HG03095 (cell line): ENCODE data around the gene DIMT1.

Experiments
- ATAC-seq: cut with Tn5 transposase; IDR thresholded peaks from one replicate; pipeline ENCODE4 v1.9.1; 2021; ENCODE audit warnings: moderate library complexity; ENCODE audit not compliant: unreplicated experiment

Gene DIMT1

DNA sequence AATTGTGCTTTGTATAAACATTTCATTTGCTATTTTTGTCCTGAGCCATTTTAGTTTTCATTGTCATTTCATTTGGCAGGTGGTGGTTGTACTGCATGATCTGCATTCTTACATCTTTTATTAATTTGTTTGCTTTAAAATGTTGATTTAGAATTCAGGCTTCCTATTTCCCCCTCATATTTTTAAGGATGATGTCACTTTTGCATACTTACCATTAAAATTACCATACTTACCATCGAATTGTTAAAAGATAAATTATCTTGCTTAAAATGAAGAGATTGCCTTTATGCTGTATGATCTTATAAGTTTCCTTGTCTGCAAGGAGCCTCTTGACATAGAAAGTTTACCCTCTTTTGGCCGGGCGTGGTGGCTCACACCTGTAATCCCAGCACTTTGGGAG, 31.1 kb downstream of the DIMT1 start:
- no peak for ATAC-seq

DNA sequence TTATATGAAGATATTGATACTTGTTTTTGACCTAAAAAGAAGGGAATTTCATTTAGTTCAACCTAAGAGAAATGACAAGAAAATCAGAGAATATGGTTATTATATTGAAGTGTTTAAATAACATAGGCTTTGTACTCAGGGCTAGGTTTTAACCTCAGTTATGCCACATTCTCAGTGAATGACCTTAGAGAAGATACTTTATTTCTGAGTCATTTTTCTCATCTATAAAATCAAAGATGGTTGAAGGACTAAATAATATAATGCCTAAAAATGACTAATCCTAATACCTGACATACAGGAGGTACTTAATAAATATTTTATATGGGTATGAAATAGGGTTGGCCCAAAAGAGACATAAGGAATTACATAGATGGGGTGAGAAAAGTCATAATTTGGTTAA, 32.3 kb downstream of the DIMT1 start:
- no peak for ATAC-seq

DNA sequence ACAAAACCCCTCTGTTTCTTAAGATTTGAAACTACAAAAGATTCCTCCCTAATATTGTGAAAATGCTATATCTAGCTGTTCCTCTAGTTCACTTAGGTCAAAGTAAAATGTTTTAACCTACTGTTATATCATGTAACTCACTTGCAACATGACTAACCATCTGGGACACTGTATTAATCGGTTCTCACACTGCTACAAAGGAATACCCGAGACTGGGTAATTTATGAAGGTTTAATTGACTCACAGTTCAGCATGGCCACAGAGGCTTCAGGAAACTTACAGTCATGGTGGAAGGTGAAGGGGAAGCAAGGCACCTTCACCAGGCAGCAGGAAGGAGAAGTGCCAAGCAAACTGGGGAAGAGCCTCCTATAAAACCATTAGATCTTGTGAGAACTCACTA, 34.7 kb downstream of the DIMT1 start:
- no peak for ATAC-seq

DNA sequence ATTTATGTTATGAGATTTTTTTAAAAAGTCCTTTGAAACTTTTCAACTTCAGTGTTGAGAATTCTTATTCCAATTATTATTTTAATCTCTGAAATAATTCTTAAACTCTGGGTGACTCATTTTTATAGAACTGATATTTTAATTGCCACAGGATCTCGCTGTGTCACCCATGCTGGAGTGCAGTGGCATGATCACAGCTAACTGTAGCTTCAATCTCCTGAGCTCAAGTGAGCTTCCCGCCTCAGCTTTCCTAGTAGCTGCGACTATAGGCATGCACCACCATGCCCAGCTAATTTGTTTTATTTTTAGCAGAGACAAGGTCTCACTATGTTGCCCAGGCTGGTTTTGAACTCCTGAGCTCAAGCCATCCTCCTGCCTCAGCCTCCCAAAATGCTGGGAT, 41.0 kb downstream of the DIMT1 start:
- ATAC-seq = no peak

DNA sequence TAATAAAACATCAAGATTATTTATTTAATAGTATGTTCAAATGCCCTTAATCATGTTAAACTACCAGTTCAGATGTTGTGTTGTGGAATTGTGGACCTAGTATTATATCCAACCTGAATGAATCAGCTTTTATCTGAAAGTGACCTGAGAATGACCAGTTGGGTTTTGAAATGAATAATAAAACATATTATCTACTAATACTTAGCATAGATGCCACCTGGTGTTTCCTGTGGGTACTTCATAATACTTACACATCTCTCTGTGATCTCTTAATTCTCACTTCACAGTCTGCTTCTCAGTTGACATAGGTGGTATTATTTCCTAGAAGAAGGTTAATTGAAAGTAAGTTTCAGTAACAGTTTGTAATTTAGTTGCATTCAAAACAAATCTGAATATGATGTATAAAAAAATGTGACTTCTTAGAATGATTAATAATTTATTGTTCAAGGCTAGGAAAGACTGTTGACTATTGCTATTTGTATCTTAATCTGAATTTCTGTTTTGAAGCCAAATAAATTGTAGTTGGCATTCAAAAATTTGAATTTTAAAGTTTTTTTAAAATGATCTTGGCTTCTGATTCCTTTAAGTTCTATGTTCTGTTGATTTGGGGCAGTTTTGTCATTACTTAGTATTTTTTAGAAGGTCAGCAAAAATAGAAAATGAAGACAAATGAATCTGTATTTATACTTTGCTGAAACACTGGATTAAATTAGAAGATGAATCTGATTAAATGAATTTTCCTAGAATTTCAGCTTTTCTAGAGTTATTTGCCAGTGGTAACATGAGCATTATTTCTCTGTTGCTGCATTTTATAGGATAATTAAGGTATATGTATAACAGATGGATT, 49.5 kb downstream of the DIMT1 start:
- peak; percentile 91 for ATAC-seq

DNA sequence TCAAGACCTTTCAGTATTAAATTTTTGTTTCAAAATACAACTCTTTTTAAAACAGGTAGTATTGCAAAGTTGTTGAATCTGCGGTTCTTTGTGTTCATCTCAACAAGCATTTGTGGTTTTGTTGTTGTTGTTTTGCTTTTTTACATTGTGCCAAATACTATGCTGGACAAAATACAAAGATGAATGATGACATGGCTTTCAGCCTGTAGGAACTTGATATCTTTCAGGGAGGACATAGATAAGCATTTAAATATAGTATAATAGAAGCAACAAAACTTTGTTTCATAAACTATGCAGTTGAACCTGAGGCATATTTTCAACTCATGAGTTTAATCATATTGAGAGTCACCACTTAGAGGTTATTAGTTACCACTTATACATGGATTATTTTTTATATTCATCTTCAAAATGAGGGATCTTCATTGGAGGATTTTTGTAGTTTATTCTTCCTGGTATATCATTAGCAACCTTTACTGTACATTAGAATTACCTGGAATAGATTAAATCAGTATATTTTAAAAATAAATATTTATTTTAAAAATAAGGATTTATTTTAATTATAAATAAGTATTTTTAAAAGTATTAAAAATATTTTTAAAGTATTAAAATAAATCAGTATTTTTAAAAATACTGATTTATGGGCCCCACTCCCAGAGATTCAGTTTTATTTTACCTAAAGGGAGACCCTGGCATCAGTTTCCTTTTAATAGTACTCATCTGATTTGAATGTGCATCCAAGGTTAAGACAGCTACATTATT, 54.8 kb downstream of the DIMT1 start:
- ATAC-seq = no peak

DNA sequence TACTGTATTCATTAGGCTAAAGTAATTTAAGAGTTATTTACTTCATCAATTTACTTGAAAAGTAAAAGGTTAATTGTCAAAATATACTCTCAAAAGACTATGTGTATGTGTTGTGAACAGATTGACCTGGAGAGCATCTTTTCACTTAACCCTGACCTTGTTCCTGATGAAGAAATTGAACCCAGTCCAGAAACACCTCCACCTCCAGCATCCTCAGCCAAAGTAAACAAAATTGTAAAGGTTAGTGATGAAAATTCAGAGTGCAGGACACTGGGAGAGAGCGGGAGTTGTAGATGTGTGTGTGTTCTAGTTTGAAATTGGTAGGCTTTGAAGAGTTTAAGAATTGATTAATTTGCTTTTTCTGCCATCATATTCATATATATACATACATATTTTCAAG, 55.8 kb downstream of the DIMT1 start:
- no peak for ATAC-seq

DNA sequence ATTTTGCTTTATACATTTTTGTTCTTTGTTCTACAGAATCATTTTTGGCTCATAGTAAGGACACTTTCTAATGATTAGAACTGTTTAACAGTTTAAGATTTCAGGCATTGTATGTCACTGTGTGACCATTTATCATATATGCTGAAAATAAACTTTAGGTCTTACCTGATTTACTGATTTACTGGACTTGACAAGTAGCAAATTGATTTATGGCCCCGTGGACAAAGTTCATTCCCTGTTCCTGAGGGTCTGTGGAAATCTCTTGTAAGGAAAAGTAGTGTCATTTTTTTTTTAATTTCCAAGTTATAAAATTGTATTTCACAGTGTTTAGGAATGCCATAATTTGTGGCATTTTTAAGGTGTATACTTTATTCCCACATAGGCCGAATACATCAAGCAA, 57.0 kb downstream of the DIMT1 start:
- no peak for ATAC-seq

DNA sequence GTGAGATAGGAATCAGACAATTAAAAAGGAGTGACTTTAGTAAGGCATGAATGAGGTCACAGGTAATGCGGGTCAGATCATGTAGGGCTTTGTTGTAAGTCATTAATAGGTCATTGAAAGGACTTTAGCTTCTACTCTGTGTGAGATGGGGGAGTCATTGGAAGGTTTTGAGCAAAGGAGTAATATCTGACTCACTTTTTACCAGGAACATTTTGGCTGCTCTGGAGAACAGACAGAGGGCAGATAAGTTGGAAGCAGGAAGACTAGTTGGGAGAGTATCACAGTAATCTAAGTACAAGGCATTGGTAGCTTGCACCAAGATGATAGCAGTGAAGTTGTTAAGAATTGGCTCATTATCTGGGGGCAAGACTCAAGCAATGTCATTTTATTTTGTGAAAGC, 60.3 kb downstream of the DIMT1 start:
- ATAC-seq = no peak

DNA sequence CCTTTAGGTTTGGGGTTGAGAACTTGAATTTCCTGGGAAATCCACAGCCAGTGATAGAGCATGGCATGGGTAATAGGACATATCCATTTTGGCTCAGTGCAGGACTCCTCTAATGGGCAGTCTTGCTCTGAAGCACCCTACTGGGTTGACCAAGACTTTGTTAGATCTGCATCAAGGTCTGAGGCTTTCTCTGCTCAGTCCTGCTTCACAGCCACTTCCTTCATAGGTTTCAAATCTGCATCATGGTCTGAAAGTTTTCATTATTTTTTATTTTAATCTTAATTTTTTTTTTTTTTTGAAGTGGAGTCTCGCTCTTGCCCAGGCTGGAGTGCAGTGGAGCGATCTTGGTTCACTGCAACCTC, 61.2 kb downstream of the DIMT1 start:
- peak; percentile 44 for ATAC-seq

DNA sequence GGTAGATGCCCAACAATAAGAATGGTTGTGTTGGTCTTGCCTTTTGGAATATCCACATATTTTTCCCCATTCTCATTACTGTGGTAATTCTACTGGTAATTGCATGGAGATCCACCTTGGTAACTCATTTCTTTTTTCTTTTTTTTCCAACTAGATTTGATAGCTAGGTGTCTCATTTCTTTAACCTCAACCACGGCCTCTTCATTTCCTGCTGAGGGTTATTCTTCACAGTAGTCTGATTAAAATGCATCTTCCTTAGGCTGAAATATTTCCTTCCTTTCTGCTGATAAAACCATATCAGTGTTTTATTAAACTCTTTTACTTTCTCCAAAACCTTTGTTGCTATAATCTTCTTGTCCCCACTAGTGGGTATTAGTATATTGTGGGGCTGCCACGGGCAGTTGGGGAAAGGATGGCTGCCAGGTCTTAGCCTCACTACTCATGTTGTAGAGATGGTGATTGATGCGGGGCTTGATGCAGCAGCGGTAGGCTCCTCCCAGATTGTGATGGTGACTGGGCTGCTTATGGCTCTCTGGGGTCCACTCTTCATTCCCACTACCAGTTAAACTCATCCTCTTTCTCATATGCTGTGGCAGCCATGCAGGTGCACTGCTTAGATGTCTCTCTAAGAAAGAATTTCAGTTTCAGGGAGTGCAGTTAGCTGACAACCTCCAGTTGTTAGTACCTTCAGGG, 61.8 kb downstream of the DIMT1 start:
- ATAC-seq = peak; percentile 68

DNA sequence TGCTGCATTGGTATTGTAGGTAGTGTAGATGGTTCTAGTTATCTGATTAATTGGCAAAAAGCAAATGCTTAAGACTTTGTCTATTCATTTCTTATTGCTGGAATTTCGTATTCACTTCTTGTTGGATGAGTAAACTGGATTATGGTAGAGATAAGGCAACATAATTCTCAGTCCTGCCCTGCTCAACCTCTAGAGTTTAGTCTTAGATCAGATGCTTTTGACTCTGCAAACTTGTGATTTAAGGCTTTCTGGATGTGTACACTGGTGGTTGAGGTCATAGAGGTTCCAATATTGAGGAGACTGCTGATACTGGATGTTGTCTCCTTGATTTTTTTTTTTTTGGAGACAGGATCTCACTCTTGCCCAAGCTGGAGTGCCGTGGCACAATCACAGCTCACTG, 62.7 kb downstream of the DIMT1 start:
- ATAC-seq = no peak

DNA sequence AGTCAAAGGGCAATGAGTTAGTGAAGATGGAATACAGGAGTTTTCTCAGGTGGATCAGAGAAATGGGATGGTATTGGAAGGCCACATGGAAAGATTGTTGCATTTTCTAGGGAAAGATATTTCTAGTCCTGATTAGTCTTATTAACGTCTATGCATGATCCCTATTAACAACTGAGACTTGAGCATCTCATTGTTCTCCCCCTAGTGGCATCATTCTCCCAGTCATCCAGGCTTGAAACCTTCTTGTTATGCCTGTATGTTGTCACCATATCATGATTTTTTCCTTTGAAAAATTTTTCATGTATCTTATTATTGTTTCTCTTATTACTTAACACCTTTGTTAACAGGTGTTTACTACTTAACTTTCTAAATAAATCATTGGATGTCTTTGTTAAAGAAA, 63.3 kb downstream of the DIMT1 start:
- no peak for ATAC-seq
